ENCODE results near the gene BLID. TPM values are rescaled to one million over a fixed set of nuclear protein-coding genes. Genes with fewer than 3 reads are reported as not detected.

Gene BLID
- total RNA-seq, 2 donors from 2014 or later = not detected

DNA sequence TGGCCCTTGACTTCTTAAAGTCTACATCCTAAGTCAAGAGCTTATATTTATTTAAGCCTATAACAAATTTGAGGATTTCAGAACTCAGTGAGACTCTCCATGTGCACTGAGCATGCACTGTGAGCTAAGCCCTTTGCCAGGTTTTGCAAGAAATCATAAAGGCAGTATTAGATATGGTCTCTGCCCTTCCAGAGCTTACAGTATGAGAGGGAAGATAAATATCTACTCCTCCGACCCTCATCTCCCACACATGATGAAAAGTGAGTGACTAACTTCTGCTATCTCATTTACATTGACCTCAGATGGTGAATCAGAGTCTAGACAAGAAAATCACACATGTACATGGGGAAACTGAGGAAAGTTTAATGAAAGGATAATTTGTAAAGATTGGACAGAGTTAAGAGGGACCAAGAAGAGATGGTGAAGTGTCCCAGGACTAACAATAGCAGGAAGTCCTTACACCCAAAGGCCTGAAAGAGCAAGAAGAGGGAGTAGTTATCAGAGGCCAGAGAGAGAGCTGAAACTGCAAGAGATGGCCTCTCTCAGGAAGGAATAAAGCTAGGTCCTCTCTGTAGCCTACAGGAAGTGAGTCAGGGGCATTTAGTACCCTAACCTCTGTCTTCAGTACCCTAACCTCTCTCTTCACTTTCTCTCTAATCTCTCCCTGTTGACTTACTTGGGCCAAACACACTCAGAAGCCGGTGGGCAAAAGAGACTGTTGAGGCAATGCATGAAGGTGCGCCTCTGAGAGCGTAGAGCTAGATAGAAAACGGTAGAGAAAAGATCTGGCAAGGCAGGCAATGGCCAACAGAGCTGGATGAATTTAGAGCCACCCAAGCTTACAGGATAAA, 23.0 kb upstream of the BLID start:
- Histone ChIP-seq H3K27me3 (no peaks in the 10 kb centered on the region), H3K36me3 (no peaks in the 10 kb centered on the region), H3K4me1 (no peaks in the 10 kb centered on the region), H3K27ac (no peak overlapping the region), H3K4me3 (no peak overlapping the region), H3K9ac (ENCODE audit: low read depth in 2 of 2, low read length in 2 of 2) (no peak overlapping the region), H3K9me3 (no peaks in the 10 kb centered on the region)
- no peak for DNase-seq
- intact Hi-C loops (cut with DNase I) = no loop called here
- TF ChIP-seq, protein P1, sequence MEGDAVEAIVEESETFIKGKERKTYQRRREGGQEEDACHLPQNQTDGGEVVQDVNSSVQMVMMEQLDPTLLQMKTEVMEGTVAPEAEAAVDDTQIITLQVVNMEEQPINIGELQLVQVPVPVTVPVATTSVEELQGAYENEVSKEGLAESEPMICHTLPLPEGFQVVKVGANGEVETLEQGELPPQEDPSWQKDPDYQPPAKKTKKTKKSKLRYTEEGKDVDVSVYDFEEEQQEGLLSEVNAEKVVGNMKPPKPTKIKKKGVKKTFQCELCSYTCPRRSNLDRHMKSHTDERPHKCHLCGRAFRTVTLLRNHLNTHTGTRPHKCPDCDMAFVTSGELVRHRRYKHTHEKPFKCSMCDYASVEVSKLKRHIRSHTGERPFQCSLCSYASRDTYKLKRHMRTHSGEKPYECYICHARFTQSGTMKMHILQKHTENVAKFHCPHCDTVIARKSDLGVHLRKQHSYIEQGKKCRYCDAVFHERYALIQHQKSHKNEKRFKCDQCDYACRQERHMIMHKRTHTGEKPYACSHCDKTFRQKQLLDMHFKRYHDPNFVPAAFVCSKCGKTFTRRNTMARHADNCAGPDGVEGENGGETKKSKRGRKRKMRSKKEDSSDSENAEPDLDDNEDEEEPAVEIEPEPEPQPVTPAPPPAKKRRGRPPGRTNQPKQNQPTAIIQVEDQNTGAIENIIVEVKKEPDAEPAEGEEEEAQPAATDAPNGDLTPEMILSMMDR (IDR thresholded peaks at IDR 0.05) = no peak

DNA sequence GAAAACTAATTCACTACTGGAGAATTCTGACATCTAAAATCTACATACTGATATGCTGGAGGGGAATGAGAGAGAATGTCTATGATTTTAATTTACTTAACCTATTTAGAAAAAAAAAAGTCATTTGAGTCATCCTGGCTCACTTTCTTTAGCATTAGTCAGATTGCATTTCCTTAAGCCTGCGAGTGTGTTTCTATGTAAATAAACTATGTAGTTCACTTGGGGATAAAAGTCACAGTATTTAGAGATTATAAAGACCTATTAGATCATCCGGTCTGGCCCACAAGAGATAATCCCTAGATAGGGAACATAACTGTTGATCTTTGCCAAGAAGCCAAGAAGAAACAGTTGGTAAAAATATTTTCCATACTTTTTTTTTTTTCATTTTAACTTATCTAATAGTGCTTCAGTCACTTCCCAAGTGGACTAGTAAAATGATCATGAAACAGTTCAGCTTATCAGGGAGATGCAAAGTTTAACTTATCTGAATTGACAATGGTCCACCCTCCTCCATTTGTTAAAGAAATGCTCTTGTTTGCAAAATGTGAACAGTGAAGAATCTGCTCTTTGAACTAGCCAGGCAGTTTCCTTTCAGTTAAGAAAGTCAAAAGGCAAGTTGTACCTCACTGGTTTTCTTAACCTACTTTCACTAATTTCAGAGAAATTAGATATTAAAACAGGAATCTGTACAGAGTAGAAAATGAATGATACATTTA, 21.2 kb upstream of the BLID start:
- no peak for DNase-seq
- Histone ChIP-seq H3K9me3 (no peaks in the 10 kb centered on the region), H3K27me3 (no peaks in the 10 kb centered on the region), H3K9ac (ENCODE audit: low read depth in 2 of 2, low read length in 2 of 2) (no peak overlapping the region), H3K4me1 (no peaks in the 10 kb centered on the region), H3K27ac (no peak overlapping the region), H3K4me3 (no peak overlapping the region), H3K36me3 (no peaks in the 10 kb centered on the region)
- intact Hi-C loops (cut with DNase I) = no loop called here
- TF ChIP-seq, protein P1 (IDR thresholded peaks at IDR 0.05) = no peak

DNA sequence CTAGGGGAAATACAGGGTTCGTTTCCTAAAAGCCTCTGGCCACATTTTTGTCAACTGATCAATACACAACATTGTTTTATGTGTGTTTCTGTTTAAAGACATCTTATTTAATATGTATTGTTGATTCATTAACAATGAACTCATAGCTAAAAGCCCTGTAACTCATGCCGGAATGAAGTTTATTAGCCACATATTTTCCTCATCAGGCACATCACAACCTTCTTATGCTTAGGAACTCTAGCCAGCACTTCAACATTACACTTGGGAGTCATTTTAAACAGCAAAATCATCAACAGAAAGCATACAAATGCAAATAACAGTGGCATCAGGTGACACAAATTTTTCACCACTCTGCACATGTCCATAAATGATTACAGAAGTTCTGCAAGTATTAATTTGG, 15.1 kb upstream of the BLID start:
- intact Hi-C loops (cut with DNase I) = no loop called here
- H3K4me1 ChIP-seq = no peaks in the 10 kb centered on the region
- H3K36me3 ChIP-seq = no peaks in the 10 kb centered on the region
- DNase-seq = no peak
- TF ChIP-seq, protein P1 (IDR thresholded peaks at IDR 0.05) = no peak
- no peaks in the 10 kb centered on the region for H3K9me3 ChIP-seq
- H3K27ac ChIP-seq = no peak overlapping the region
- H3K4me3 ChIP-seq = no peak overlapping the region
- no peaks in the 10 kb centered on the region for H3K27me3 ChIP-seq
- no peak overlapping the region for H3K9ac ChIP-seq (ENCODE audit: low read depth in 2 of 2, low read length in 2 of 2)

DNA sequence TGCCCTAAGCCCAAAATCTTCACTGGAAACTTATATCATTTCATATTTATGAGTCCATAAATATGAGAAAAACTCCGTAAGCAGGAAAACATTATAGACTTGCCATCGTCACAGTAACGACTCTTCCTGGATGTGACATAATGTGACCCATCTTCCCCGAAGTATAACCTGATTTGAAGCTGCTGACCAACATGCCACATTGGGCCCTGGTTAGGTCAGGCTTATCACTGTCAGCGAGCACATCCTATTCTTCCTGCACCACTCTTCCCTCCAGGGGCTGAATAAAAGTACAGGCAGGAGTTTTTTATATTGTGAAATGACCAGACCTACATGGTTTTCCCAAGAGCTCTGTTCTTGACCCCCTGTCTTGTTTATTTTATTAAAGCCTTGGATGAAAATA, 12.1 kb upstream of the BLID start:
- Histone ChIP-seq H3K9me3 (no peaks in the 10 kb centered on the region), H3K36me3 (no peaks in the 10 kb centered on the region), H3K27ac (no peak overlapping the region), H3K4me1 (no peaks in the 10 kb centered on the region), H3K27me3 (no peaks in the 10 kb centered on the region), H3K9ac (ENCODE audit: low read depth in 2 of 2, low read length in 2 of 2) (no peak overlapping the region), H3K4me3 (no peak overlapping the region)
- no peak for DNase-seq
- intact Hi-C loops (cut with DNase I) = no loop called here
- TF ChIP-seq, protein P1 (IDR thresholded peaks at IDR 0.05) = no peak

DNA sequence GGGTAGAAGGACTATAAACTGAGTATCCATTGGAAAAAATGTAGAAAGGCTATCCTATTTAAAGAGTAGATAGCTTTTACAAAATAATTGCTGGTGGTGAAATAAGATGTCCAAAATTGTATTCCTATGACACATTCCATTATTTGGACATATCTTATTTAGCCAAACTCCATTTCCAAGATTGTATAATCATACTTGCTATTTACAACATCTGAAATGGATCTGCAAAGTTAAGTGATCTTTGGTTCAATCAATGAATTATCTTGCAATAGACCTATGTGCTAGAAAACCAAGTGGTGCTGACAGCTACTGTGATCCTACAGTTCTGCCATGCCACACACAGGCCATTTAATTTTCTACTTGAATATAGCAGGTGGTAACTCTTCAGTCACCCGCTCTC, 11.0 kb upstream of the BLID start:
- H3K9ac ChIP-seq (ENCODE audit: low read depth in 2 of 2, low read length in 2 of 2) = no peak overlapping the region
- DNase-seq = no peak
- TF ChIP-seq, protein P1 (IDR thresholded peaks at IDR 0.05) = no peak
- H3K4me3 ChIP-seq = no peak overlapping the region
- no peaks in the 10 kb centered on the region for H3K9me3 ChIP-seq
- intact Hi-C loops (cut with DNase I) = no loop called here
- H3K4me1 ChIP-seq = no peaks in the 10 kb centered on the region
- no peak overlapping the region for H3K27ac ChIP-seq
- H3K27me3 ChIP-seq = no peaks in the 10 kb centered on the region
- no peaks in the 10 kb centered on the region for H3K36me3 ChIP-seq

Data from colonic mucosa (tissue), 4 donors.